Daoy (cell line): Measurements from ENCODE around the gene MAP2K7. TPM values are rescaled to one million over a fixed set of nuclear protein-coding genes. Genes with fewer than 3 reads are reported as not detected.

Experiments used
- DNase-seq: peaks from one replicate; pipeline ENCODE4 v3.0.0-alpha.2; 2015; ENCODE audit warnings: low read depth
- total RNA-seq: library from RNA; depleted of rRNA; stranded (reverse); fragments of >200 nt; shearing (Covaris generic); gene quantifications from 2 replicates; pipeline ENCODE4 v1.2.3, GENCODE V29; 2014

MAP2K7 gene
- total RNA-seq, 1 experiment from 2014 or later, result 8.4 TPM

GRCh38 chr19:7918615-7919421 lies 15.1 kb downstream of the MAP2K7 start:
- no peak for DNase-seq

DNA sequence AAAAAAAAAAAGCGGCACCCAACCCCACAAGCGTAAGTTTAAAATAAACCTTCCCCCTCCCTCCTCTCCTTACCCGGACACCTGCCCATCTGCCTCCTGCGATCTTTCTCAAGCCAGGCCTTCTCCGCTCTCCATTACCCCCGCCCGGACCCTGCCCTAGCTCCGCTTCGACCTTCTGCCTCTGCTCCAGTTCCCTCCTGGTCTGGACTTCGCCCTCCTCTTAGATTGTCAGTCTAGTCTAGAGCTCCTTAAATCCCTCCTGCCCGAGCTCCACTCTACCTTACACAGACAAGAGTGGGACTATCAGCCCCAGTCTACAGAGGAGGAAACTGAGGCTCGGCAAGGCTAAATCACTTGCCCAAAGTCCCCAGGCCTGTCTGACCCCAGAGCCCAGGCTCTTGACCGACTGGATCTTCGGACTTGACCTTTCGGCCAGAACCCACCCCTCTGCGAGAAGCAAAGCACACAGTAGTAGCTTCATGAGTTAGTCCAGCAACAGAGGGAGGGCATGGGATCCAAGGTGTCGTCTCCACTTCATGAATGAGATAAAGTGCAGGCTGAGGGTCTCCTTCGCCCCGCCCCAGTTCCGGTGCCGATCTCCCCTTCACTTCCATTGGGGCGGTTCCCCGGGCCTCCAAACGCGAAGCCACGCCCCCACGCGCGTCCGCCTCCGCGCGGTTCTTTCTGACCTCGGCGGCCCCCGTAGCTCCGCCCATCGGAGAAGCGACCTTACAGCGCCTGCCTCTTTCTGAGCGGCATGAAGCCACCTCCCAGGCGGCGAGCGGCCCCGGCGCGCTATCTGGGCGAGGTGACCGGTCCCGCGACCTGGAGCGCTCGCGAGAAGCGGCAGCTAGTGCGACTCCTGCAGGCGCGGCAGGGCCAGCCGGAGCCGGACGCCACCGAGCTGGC lies 16.2 kb downstream of the MAP2K7 start, which contains the start of gene SNAPC2:
Gene SNAPC2 (plus strand): TSS at position 729 of the 909 bp plus-strand sequence. CDS start 29 bp downstream, at position 758.
- DNase-seq, result peak; percentile 97

DNA sequence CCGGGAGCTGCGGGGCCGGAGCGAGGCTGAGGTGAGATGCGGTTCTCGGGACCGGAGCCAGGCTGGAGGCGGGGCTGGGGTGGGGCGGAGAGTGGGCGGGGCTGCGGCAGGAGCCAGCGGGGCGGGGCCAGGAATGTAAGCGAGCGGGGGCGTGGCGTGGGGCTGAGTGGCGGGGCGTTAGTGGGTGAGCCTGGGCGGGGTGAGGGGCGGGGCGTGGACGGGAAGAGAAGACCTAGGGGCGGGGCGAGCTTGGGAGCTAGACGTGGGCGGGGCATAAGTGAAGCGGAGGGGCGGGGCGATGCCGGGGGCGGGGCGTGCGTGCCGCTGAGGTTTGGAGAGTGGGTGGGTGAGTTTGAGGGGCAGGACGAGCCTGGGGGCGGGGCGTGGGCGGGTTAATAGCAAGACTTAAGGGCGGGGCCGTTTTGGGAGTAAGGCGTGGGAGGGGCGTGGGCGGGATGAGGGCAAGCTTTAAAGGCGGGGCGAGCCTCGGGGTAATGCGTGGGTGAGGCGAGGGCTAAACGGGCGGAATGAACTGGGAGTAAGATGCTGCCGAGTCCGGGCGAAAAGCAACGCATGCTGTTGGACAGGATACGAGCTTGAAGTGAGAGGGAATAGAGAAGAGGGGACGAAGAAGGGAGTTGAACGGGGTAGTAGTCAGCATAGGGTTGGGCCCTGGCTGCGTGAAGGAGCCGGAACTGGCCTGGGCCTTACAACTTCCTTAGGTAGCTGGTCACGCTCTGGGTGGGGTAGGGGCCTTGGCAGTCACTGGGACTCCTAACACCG lies 17.0 kb downstream of the MAP2K7 start:
- DNase-seq, result peak; percentile 98

GRCh38 chr19:7921302-7921966 lies 17.8 kb downstream of the MAP2K7 start:
- no peak for DNase-seq

- no peak for DNase-seq
Measured at GRCh38 chr19:7921967-7922835, 18.5 kb downstream of the MAP2K7 start.

DNA sequence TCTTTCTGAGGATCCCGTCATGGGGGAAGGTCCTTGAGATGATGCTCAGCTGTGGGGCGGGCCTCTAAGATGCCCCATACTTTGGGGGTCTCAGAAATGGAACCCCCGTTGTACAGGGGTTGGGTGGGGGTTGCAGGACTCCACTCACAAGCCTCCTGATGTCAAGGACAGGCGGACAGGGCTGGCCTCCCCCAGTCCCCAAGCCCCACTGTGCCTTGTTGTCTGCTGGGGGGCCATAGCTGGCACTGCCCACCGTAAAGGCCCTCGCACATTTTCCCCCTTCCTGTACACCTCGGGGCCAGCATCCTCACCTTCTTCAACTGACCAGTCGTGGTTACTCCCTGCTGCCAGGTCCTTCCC lies 19.1 kb downstream of the MAP2K7 start:
- DNase-seq, result no peak

GRCh38 chr19:7923295-7924191 lies 19.9 kb downstream of the MAP2K7 start:
- DNase-seq, result no peak

DNA sequence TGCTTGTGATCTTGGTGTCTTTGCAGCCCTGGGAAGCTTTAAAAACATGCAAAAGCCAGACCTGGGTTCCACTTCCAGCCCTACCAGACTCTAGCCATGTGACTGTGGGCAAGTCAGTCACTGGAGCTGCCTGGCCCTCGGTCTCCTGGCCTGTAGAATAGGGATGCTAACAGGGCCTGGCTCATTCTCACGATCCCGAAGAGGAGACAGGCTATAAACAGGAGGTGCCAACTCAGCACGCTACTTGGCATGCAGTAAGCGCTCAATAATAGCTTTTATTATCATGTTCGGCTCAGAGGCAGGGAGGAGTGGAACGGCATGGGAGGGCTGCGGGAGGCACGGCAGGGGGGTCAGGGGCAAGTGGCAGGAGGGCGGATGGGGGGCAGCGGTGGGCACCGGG lies 20.6 kb downstream of the MAP2K7 start:
- no peak for DNase-seq

- no peak for DNase-seq
Measured at GRCh38 chr19:7924651-7925170, 21.0 kb downstream of the MAP2K7 start.

DNA sequence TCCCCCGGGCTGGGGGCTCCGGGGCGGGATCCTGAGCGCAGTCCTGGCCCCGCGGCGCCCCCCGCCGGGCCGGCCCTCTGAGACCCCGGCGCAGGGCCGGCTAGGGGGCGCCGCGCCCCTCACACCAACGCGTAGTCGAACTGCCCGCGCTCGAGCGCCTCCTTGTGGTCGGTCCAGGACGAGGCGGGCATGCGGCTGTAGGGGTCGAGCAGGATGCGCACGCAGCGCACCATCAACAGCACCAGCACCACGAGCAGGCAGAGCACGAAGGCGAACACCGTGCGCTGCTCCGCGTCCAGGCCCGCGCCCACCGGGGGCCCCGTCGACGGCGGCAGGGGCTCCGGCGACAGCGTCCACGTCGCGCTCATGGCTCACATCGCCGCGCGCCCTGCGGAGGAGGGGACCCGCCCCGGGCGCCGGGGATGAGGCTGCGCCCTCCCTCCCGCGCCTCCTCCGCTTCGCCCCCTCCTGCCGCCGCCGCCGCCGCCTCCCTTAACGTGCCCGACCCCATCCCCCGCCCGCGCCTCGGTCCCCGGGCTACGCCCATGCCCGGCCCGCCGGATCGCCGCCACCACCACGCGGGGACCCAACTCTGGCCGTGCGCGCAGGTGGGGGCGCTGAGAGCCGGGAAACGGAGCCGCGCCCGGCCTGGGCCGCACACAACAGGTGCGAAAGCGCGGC lies 21.6 kb downstream of the MAP2K7 start:
- peak; percentile 91 for DNase-seq

DNA sequence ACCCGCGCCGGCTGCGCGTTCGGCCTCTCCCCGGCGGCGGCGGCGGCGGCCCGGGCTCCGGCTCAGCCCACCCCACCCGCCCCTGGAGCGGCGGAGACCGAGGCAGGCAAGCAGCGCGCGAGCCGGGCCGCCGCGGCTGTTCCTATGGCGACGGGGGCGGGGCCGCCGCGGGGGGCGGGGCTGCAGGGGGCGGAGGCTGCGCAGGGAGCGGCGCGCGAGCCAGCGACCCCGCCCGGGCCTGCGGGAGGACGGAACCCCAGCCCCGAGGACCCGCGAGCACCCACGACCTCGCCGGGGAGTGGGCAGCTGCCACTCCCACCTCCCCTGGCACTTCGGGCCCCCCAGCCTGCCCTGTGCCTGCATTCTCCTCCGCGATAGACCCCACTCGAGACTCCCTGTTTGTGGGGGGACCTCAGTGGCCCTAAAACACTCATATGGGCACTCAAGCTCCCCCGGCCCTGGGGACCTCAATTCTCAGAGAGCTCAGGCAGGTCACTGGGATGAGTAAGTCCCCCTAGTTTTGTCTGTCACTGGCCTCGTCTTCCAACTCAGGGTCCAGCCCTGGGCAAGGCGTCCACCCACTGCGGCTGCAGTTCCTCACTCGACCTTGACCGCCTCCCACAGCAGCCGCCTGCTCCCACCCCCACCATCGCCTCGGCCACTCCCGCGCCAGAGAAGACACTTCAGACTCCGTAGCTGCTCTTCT lies 22.5 kb downstream of the MAP2K7 start, which contains the start of gene CTXN1:
Gene CTXN1 (minus strand): TSS at position 115 of the 706 bp plus-strand sequence. CDS start 597 bp downstream, outside the sequence.
- peak; percentile 73 for DNase-seq

DNA sequence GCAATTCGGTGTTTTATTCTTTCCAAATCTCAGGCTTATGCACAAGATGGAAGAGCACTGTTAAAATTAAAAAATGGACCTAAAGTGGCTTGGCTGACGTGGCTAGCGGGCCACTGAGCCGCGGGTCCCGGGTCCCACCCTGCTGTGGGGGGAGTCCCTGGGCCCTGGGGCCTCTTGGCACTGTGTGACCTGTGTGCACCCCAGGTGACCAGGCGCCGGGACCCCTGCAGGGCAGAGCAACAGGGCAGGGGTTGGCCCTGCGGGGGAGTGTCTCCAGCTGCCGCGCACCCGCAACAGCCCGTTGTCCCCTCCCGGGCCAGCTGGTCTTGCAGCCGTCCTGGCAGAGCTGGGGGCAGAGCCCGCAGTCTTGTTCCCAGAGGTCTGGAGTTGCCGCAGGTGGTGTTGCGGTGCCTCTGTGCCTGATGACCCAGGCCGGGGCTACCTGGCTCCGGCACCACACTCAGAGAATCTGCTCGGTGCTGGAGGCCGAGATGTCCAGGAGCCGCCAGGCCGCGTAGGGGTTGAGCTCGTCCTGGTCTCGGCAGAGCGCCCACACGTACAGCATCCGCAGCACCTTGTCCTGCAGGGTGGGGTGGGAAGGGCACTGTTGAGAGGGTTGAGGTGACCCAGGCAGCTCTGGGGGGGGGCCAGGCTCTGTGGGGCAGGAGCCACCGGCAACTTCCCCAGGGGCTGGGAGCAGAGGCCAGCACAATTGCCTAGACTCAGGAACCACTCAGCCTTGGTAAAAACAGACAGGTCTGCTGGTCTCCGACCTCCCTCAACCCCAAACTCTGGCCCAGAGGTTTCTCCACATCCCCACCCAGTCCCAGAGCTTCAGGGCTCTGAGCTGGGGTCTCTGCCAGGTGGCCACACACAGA lies 23.3 kb downstream of the MAP2K7 start:
- DNase-seq, result no peak

DNA sequence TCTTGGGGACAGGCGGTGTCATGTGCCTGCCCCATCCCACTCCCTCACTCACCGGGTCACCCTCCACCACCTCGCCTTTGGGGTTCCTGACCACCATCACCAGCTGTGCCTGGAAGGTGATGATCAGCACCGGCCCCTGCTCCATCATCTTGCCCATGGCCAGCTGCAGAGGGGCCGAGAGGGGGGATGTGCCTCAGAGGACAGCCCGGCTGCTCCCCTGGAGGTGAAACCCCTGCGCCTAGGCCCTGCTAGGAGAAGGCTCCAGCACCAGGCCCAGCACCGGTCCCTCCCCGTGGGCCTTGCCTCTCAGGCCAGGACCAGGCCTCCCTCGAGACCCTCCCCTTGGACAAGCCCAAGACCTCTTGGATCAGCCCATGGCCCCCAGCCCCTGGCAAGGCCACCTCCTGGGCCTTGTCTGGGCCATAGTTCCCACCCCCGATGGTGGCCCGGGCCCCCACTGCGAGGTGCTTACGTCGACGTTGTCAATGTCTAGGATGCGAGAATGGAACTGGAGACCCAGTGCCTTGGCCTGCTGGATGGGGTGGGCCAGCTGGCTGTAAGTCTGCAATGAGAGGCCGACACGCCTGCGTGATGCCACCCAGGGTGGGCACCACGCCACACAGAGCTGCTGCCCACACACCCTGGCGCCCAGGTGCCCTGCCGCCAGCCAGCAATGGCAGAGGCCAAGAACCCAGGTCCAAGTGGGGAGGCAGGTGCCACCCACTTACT lies 24.1 kb downstream of the MAP2K7 start:
- no peak for DNase-seq

DNA sequence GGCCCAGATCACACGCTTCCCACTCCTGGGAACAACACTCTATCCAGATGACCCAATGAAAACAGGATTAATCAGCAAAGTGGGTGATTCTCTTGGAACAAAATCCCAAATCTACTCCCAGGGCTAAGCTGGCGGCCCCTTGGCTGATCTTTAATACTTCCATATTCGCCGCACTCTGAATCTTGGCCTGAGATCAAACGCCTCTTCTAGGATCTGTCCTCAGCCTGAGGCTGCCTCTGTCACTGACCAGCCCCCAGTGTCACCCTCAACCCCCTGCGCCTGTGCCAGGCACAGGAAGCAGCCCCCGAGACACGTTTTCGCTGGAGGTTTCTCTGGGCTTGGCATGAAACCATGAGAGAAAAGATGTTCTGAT lies 24.6 kb downstream of the MAP2K7 start:
- no peak for DNase-seq

DNA sequence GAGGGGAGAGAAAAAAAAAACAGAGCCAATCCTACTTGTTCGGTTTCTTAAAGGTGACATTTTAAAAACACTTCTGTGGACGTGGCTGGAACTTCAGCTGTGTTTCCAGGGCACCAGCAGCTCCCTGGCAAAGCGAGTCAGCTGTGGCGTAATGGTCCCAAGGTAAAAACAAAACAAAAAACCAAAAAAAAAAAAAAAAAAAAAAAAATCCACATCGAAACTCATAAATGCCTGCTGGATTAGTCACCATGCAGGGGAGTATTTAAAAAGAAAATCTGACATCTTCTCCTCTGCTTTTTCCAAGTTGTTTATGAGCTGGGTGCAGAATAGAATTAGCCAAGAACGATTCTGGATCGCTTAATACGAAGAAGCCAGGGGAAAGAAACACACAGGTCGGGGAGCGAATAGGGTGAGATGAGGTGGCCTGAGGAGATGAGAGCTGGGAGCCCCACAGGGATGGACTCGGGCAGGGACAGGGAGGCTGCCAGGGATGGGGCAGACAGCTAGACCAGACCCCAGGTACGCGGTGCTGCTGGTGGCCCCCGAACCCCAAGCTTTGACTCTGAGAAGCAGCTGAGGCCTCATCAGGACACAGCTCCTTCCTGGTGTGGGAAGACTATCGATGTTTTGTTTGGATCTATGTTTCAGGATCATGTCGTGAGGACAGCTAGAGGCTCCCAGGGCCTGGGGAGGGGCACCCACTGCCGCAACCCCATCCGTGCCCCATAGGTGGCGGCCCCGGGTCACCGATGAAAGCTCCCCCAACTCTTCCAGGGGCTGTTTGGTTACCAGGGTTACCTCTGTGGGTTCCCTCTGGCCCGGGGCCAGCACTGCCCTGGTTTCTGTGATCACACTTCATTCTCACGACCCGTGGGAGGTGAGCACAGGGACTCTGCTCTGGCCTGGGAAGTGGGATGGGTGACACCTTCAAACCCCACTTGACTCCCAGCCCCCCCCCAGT lies 25.3 kb downstream of the MAP2K7 start:
- DNase-seq, result peak; percentile 79
